GM23338 (cell line): Measurements from ENCODE around the gene MRPS22. TPM values are rescaled to one million over a fixed set of nuclear protein-coding genes. Genes with fewer than 3 reads are reported as not detected.

Experiments
- ATAC-seq: fragments of 200-7000 bp; cut with Tn5 transposase; 3 replicates; pipeline ENCODE4 v1.9.1; 2020
- DNase-seq: peaks from one replicate; pipeline ENCODE4 v3.0.0-alpha.2; 2015; ENCODE audit warnings: low spot score
- H2AFZ ChIP-seq: fragments of 200-600 bp; sonication (generic); 2 replicates; pipeline ENCODE4 v1.8.0; 2016; ENCODE audit warnings: antibody characterized with exemption, mild to moderate bottlenecking, moderate library complexity
- H3F3A ChIP-seq: fragments of 200-600 bp; sonication (generic); replicated peaks from 2 replicates; pipeline ENCODE4 v1.8.0; 2017; ENCODE audit warnings: antibody characterized with exemption, mixed run types, low read depth
- H3K27ac ChIP-seq: fragments of 200-600 bp; sonication (generic); 2 replicates; pipeline ENCODE4 v1.6.1; 2016; ENCODE audit warnings: low read depth
- H3K27me3 ChIP-seq: fragments of 200-600 bp; sonication (generic); 2 replicates; pipeline ENCODE4 v1.8.0; 2016; ENCODE audit warnings: mild to moderate bottlenecking, mixed run types, moderate library complexity; ENCODE audit not compliant: insufficient read depth
- H3K36me3 ChIP-seq: fragments of 200-600 bp; sonication (generic); 2 replicates; pipeline ENCODE4 v1.8.0; 2016; ENCODE audit warnings: mild to moderate bottlenecking; ENCODE audit not compliant: insufficient read depth
- H3K4me1 ChIP-seq: fragments of 200-600 bp; sonication (generic); 2 replicates; pipeline ENCODE4 v1.8.0; 2016; ENCODE audit warnings: mild to moderate bottlenecking, moderate library complexity; ENCODE audit not compliant: insufficient read depth
- H3K4me2 ChIP-seq: fragments of 200-600 bp; sonication (generic); 2 replicates; pipeline ENCODE4 v1.7.1; 2017; ENCODE audit warnings: mixed run types
- H3K4me3 ChIP-seq: fragments of 200-600 bp; sonication (generic); 2 replicates; pipeline ENCODE4 v1.6.1; 2016; ENCODE audit warnings: mixed run types
- H3K79me2 ChIP-seq: fragments of 200-600 bp; sonication (generic); replicated peaks from 2 replicates; pipeline ENCODE4 v1.8.0; 2017; ENCODE audit warnings: mild to moderate bottlenecking; ENCODE audit not compliant: insufficient read depth
- H3K9me2 ChIP-seq: fragments of 200-600 bp; sonication (generic); 2 replicates; pipeline ENCODE4 v1.8.0; 2017; ENCODE audit not compliant: insufficient read depth
- H4K20me1 ChIP-seq: fragments of 200-600 bp; sonication (generic); replicated peaks from 2 replicates; pipeline ENCODE4 v1.8.0; 2017; ENCODE audit warnings: mild to moderate bottlenecking; ENCODE audit not compliant: insufficient read depth
- H3K27ac Mint-ChIP-seq: 2 replicates; pipeline ENCODE4 v1.8.0; 2020; ENCODE audit warnings: inconsistent platforms, mild to moderate bottlenecking, moderate library complexity, mixed read lengths
- H3K27me3 Mint-ChIP-seq: 3 replicates; pipeline ENCODE4 v1.8.0; 2022; ENCODE audit warnings: low read depth, mild to moderate bottlenecking, moderate library complexity, mixed read lengths, inconsistent platforms; ENCODE audit not compliant: insufficient read depth, poor library complexity
- H3K36me3 Mint-ChIP-seq: 3 replicates; pipeline ENCODE4 v1.8.0; 2021; ENCODE audit warnings: low read depth, mild to moderate bottlenecking, inconsistent platforms, moderate library complexity, mixed read lengths
- H3K4me1 Mint-ChIP-seq: 3 replicates; pipeline ENCODE4 v1.8.0; 2020; ENCODE audit warnings: mild to moderate bottlenecking, inconsistent platforms, mixed read lengths
- H3K4me3 Mint-ChIP-seq: 3 replicates; pipeline ENCODE4 v1.8.0; 2021; ENCODE audit warnings: moderate library complexity, mild to moderate bottlenecking, inconsistent platforms, mixed read lengths
- H3K9me3 Mint-ChIP-seq: 3 replicates; pipeline ENCODE4 v1.8.0; 2020; ENCODE audit warnings: moderate library complexity, mild to moderate bottlenecking, inconsistent platforms, mixed read lengths
- CREB1 ChIP-seq: fragments of 250-450 bp; sonication (Bioruptor Pico); IDR thresholded peaks from 2 replicates; pipeline ENCODE4 v1.5.0; 2020; ENCODE audit warnings: low read depth, mild to moderate bottlenecking, moderate library complexity
- EZH2 ChIP-seq: fragments of 200-600 bp; sonication (generic); IDR thresholded peaks from one replicate; pipeline ENCODE4 v1.8.0; 2017; ENCODE audit warnings: antibody characterized with exemption, mild to moderate bottlenecking, low read depth; ENCODE audit not compliant: unreplicated experiment
- EZH2phosphoT487 ChIP-seq: fragments of 200-600 bp; sonication (generic); IDR thresholded peaks from one replicate; pipeline ENCODE4 v1.8.1; 2018; ENCODE audit warnings: antibody characterized with exemption; ENCODE audit not compliant: unreplicated experiment
- JUNB ChIP-seq: IDR thresholded peaks from one replicate; pipeline ENCODE4 v1.6.1; 2016; ENCODE audit warnings: antibody characterized with exemption; ENCODE audit not compliant: unreplicated experiment
- NANOG ChIP-seq: IDR thresholded peaks from 2 replicates; pipeline ENCODE4 v1.6.1; 2016; ENCODE audit warnings: antibody characterized with exemption, borderline replicate concordance
- POLR2AphosphoS5 ChIP-seq: IDR thresholded peaks from 2 replicates; pipeline ENCODE4 v1.6.1; 2016; ENCODE audit warnings: antibody characterized with exemption, low read depth
- STAT1 ChIP-seq: IDR thresholded peaks from one replicate; pipeline ENCODE4 v1.6.1; 2016; ENCODE audit warnings: antibody characterized with exemption; ENCODE audit not compliant: unreplicated experiment
- ZNF114 ChIP-seq: fragments of 250-450 bp; sonication (Bioruptor Pico); IDR thresholded peaks from 2 replicates; pipeline ENCODE4 v1.5.0; 2020; ENCODE audit warnings: mild to moderate bottlenecking, moderate library complexity
- ZNF331 ChIP-seq: fragments of 250-450 bp; sonication (Bioruptor Pico); IDR thresholded peaks from 2 replicates; pipeline ENCODE4 v1.5.0; 2020; ENCODE audit warnings: low read depth, mild to moderate bottlenecking, moderate library complexity
- ZNF462 ChIP-seq: fragments of 250-450 bp; sonication (Bioruptor Pico); IDR thresholded peaks from 2 replicates; pipeline ENCODE4 v1.5.0; 2020; ENCODE audit warnings: mild to moderate bottlenecking, moderate library complexity
- polyA plus RNA-seq: library from polyadenylated mRNA; unstranded; fragments of >200 nt; fragmentation: Nextera tagmentation; extraction: Ambion mirVana; gene quantifications from 2 replicates; pipeline ENCODE4 v1.2.1, GENCODE V29; 2016
- total RNA-seq: library from RNA; depleted of rRNA; stranded (reverse); fragments of >200 nt; shearing (Covaris generic); gene quantifications from 2 replicates; pipeline ENCODE4 v1.2.3, GENCODE V29; 2014
- TF ChIP-seq, protein P1 (sequence below): IDR thresholded peaks from 2 replicates; pipeline ENCODE4 v1.6.1; 2016; ENCODE audit warnings: antibody characterized with exemption

MRPS22 gene
- total and polyA plus RNA-seq, 2 experiments from 2014 or later, result 58.4 to 65.6 TPM

GRCh38 chr3:139338405-139338804 lies 5.4 kb upstream of the MRPS22 start:
- H3K36me3 Mint-ChIP-seq, result no peaks in the 10 kb centered on the region
- H3K27ac ChIP-seq, result no peak overlapping the region
- peaks cover 20% of the 10 kb centered on the region for H3K27me3 ChIP-seq
- no peak overlapping the region for H3K27ac Mint-ChIP-seq
- no peaks in the 10 kb centered on the region for H4K20me1 ChIP-seq
- H3K4me3 Mint-ChIP-seq, result no peak overlapping the region
- H2AFZ ChIP-seq, result no peak overlapping the region
- H3K4me1 Mint-ChIP-seq, result no peaks in the 10 kb centered on the region
- H3K4me1 ChIP-seq, result no peaks in the 10 kb centered on the region
- no peaks in the 10 kb centered on the region for H3K27me3 Mint-ChIP-seq
- no peak for ATAC-seq
- no peak overlapping the region for H3K4me2 ChIP-seq
- no peaks in the 10 kb centered on the region for H3K79me2 ChIP-seq
- DNase-seq, result no peak
- peaks cover 9% of the 10 kb centered on the region for H3K9me2 ChIP-seq
- H3K4me3 ChIP-seq, result no peak overlapping the region
- TF ChIP-seq POLR2AphosphoS5, result no peak
- no peak for TF ChIP-seq ZNF331 (CRISPR knock-in tag)
- TF ChIP-seq EZH2, result no peak
- TF ChIP-seq EZH2phosphoT487, result no peak
- no peaks in the 10 kb centered on the region for H3K9me3 Mint-ChIP-seq
- no peaks in the 10 kb centered on the region for H3K36me3 ChIP-seq
- no peaks in the 10 kb centered on the region for H3F3A ChIP-seq

GRCh38 chr3:139339219-139339906 lies 4.5 kb upstream of the MRPS22 start:
- Mint-ChIP-seq H3K36me3 (no peaks in the 10 kb centered on the region), H3K9me3 (no peaks in the 10 kb centered on the region), H3K4me1 (no peaks in the 10 kb centered on the region), H3K27ac (no peak overlapping the region), H3K27me3 (no peaks in the 10 kb centered on the region), H3K4me3 (no peak overlapping the region)
- Histone ChIP-seq H3K79me2 (peaks cover 4% of the 10 kb centered on the region), H3K36me3 (no peaks in the 10 kb centered on the region), H3K27me3 (peaks cover 20% of the 10 kb centered on the region), H3K27ac (no peak overlapping the region), H4K20me1 (no peaks in the 10 kb centered on the region), H3K4me3 (no peak overlapping the region), H3K4me2 (no peak overlapping the region), H3F3A (no peaks in the 10 kb centered on the region), H3K9me2 (peaks cover 11% of the 10 kb centered on the region), H2AFZ (no peak overlapping the region), H3K4me1 (no peaks in the 10 kb centered on the region)
- ATAC-seq (no peak), DNase-seq (no peak)
- TF ChIP-seq JUNB (no peak), ZNF114 (no peak), ZNF462 (CRISPR knock-in tag) (no peak), STAT1 (no peak), CREB1 (CRISPR knock-in tag) (no peak), NANOG (no peak), EZH2 (no peak), ZNF331 (CRISPR knock-in tag) (no peak), EZH2phosphoT487 (no peak), POLR2AphosphoS5 (no peak)
- TF ChIP-seq, protein P1, sequence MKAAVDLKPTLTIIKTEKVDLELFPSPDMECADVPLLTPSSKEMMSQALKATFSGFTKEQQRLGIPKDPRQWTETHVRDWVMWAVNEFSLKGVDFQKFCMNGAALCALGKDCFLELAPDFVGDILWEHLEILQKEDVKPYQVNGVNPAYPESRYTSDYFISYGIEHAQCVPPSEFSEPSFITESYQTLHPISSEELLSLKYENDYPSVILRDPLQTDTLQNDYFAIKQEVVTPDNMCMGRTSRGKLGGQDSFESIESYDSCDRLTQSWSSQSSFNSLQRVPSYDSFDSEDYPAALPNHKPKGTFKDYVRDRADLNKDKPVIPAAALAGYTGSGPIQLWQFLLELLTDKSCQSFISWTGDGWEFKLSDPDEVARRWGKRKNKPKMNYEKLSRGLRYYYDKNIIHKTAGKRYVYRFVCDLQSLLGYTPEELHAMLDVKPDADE, result no peak
